SK-N-SH treated with all-trans-retinoic acid at 6 μM for 48 hours (cell line): ENCODE measurements around the gene RAD51B.

Experiments
- PATZ1 ChIP-seq: fragments of 250-450 bp; sonication (Bioruptor Pico); IDR thresholded peaks from 2 replicates; pipeline ENCODE4 v1.8.0; 2020; ENCODE audit warnings: mild to moderate bottlenecking, moderate library complexity, borderline replicate concordance
- TCF4 ChIP-seq: fragments of 250-450 bp; sonication (Bioruptor Pico); IDR thresholded peaks from 2 replicates; pipeline ENCODE4 v1.8.0; 2021; ENCODE audit warnings: mild to moderate bottlenecking, moderate library complexity, borderline replicate concordance
- TSHZ2 ChIP-seq: fragments of 250-450 bp; sonication (Bioruptor Pico); IDR thresholded peaks from 2 replicates; pipeline ENCODE4 v1.5.0; 2020; ENCODE audit warnings: mild to moderate bottlenecking, moderate library complexity
- ZFP30 ChIP-seq: fragments of 450-650 bp; formaldehyde crosslinking; IDR thresholded peaks from 2 replicates; pipeline ENCODE4 v1.5.0; 2022; ENCODE audit warnings: mild to moderate bottlenecking, moderate library complexity

- TF ChIP-seq PATZ1 (CRISPR knock-in tag) (no peak), TCF4 (CRISPR knock-in tag) (no peak), ZFP30 (CRISPR knock-in tag) (no peak), TSHZ2 (CRISPR knock-in tag) (no peak)
Observed at GRCh38 chr14:67784244-67784823, 35.2 kb upstream of the RAD51B start.
